H1 (cell line): Measurements from ENCODE around the gene UBAC1. TPM values are rescaled to one million over a fixed set of nuclear protein-coding genes. Genes with fewer than 3 reads are reported as not detected.
A peak's percentile ranks its signal among the peaks of the same experiment; 100 is the strongest.

Experiments
- BACH1 ChIP-seq: IDR thresholded peaks from 2 replicates; pipeline ENCODE4 v1.6.1; 2012; ENCODE audit warnings: low read length, improper control_type of control experiment
- CHD2 ChIP-seq: IDR thresholded peaks from 2 replicates; pipeline ENCODE4 v1.6.1; 2012; ENCODE audit warnings: low read length, improper control_type of control experiment
- GABPA ChIP-seq: IDR thresholded peaks from 2 replicates; pipeline ENCODE4 v1.6.1; 2011; ENCODE audit warnings: mild to moderate bottlenecking, low read length, moderate library complexity, borderline replicate concordance; ENCODE audit not compliant: insufficient read depth
- NANOG ChIP-seq: IDR thresholded peaks from 2 replicates; pipeline ENCODE4 v1.6.1; 2011; ENCODE audit warnings: low read length, low read depth, mild to moderate bottlenecking, inconsistent platforms; ENCODE audit not compliant: insufficient read depth, poor library complexity, severe bottlenecking
- POLR2AphosphoS5 ChIP-seq: IDR thresholded peaks from 2 replicates; pipeline ENCODE4 v1.6.1; 2011; ENCODE audit warnings: low read depth, low read length
- SP1 ChIP-seq: IDR thresholded peaks from 2 replicates; pipeline ENCODE4 v1.6.1; 2011; ENCODE audit warnings: low read depth, low read length
- SP2 ChIP-seq: IDR thresholded peaks from 2 replicates; pipeline ENCODE4 v1.6.1; 2012; ENCODE audit warnings: mild to moderate bottlenecking, low read length, inconsistent platforms
- SP4 ChIP-seq: IDR thresholded peaks from 2 replicates; pipeline ENCODE4 v1.6.1; 2012; ENCODE audit warnings: low read length, inconsistent platforms
- SUZ12 ChIP-seq: fragments of 200-600 bp; sonication (generic); IDR thresholded peaks from 2 replicates; pipeline ENCODE4 v1.6.1; 2012; ENCODE audit warnings: mild to moderate bottlenecking, inconsistent platforms, low read length, moderate library complexity, mixed read lengths
- TBP ChIP-seq: IDR thresholded peaks from 2 replicates; pipeline ENCODE4 v1.6.1; 2011; ENCODE audit warnings: low read depth, low read length, improper control_type of control experiment
- polyA plus RNA-seq, 7 experiments: library from polyadenylated mRNA; depleted of rRNA in 3 of 7; stranded (reverse) in 5 of 7; unstranded in 2 of 7; fragments of >200 nt in 5 of 7; fragments of 200-250 nt in 2 of 7; gene quantifications; 1 replicate in 5 of 7; 2 replicates in 1 of 7; 4 replicates in 1 of 7; pipeline versions ENCODE4 v1.2.1 to v1.2.3, GENCODE V29; 2011 to 2013; ENCODE audit warnings: missing spikeins in 2 of 7, mixed read lengths in 2 of 7
- total RNA-seq: library from RNA; stranded (reverse); fragmentation: NEBNext Ultra II Directional; extraction: Animal tissue kit (Norgen Biotek cat#: 25700); gene quantifications from 2 replicates; pipeline ENCODE4 v1.2.1, GENCODE V29; 2021
- TF ChIP-seq, protein P1 (sequence below), 3 experiments: IDR thresholded peaks; 1 replicate in 2 of 3; 2 replicates in 1 of 3; pipeline versions ENCODE4 v1.5.1 to v1.6.1; 2011; ENCODE audit warnings: low read length in 3 of 3, mild to moderate bottlenecking in 3 of 3, inconsistent platforms in 2 of 3, low read depth in 1 of 3, moderate library complexity in 1 of 3; ENCODE audit not compliant: insufficient read depth in 1 of 3; ENCODE audit errors: control extremely low read depth in 1 of 3
- TF ChIP-seq, protein P2 (sequence below): IDR thresholded peaks from 2 replicates; pipeline ENCODE4 v1.6.1; 2011; ENCODE audit warnings: low read depth, mild to moderate bottlenecking, low read length; ENCODE audit not compliant: insufficient read depth
- TF ChIP-seq, protein P3 (sequence below): IDR thresholded peaks from 2 replicates; pipeline ENCODE4 v1.6.1; 2012; ENCODE audit warnings: inconsistent platforms

UBAC1 gene
- total and polyA plus RNA-seq, 2 of the 8 experiments (the other 6 are each of a cell fraction or from before 2014, with no cell fraction given): 59.3 to 85.2 TPM

DNA sequence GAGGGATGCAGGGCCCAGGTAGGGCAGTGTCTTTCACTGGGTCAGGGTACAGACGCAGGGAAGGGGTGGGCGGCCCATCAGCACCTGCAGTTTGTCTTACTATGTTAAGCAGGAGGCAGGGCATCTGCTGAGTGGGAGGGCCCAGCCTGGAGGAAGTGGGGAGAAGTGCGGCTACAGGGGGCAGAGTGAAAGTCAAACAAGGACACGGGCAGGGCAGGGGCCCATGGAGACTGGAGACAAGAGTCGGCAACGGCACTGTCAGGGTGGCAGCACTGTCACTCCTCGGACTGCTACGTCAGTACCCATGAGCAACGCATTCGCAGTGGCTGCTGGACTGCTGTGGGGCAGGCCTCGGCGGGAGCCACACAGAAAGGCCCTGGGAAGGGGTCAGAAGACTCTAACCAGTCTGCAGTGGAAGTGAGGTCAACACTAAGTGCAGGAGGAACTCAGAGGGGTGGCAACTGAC is 73.6 kb downstream of the UBAC1 start (continued):
- TF ChIP-seq, protein P1, sequence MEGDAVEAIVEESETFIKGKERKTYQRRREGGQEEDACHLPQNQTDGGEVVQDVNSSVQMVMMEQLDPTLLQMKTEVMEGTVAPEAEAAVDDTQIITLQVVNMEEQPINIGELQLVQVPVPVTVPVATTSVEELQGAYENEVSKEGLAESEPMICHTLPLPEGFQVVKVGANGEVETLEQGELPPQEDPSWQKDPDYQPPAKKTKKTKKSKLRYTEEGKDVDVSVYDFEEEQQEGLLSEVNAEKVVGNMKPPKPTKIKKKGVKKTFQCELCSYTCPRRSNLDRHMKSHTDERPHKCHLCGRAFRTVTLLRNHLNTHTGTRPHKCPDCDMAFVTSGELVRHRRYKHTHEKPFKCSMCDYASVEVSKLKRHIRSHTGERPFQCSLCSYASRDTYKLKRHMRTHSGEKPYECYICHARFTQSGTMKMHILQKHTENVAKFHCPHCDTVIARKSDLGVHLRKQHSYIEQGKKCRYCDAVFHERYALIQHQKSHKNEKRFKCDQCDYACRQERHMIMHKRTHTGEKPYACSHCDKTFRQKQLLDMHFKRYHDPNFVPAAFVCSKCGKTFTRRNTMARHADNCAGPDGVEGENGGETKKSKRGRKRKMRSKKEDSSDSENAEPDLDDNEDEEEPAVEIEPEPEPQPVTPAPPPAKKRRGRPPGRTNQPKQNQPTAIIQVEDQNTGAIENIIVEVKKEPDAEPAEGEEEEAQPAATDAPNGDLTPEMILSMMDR (IDR thresholded peaks at IDR 0.05; ENCODE audit: control extremely low read depth in 1 of 3, insufficient read depth in 1 of 3, low read depth in 1 of 3, low read length in 3 of 3): peak in 1 of 3 experiments; percentile 31; a peak in 1 of 4 replicates
- no peak for TF ChIP-seq CHD2
- TF ChIP-seq, protein P2, sequence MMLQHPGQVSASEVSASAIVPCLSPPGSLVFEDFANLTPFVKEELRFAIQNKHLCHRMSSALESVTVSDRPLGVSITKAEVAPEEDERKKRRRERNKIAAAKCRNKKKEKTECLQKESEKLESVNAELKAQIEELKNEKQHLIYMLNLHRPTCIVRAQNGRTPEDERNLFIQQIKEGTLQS: no peak
- TF ChIP-seq POLR2AphosphoS5: 0 out of 2 replicates have a peak, but pooled peaks have one; percentile 31
- peak; percentile 11; the same call in 1 of the 2 replicates for TF ChIP-seq GABPA
- TF ChIP-seq SP4: no peak
- TF ChIP-seq TBP: no peak
- TF ChIP-seq, protein P3, sequence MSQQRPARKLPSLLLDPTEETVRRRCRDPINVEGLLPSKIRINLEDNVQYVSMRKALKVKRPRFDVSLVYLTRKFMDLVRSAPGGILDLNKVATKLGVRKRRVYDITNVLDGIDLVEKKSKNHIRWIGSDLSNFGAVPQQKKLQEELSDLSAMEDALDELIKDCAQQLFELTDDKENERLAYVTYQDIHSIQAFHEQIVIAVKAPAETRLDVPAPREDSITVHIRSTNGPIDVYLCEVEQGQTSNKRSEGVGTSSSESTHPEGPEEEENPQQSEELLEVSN: no peak
- TF ChIP-seq NANOG: no peak
- no peak for TF ChIP-seq SP2
- no peak for TF ChIP-seq BACH1
- TF ChIP-seq SUZ12: no peak
- TF ChIP-seq SP1: no peak
